Left ventricle myocardium inferior (tissue), 1 donor: ENCODE results near the gene PRDM8. TPM values are rescaled to one million over a fixed set of nuclear protein-coding genes. Genes with fewer than 3 reads are reported as not detected.
"Not testable (repeated sequence)": the region's sequence is repeated elsewhere in the genome, so short reads cannot be mapped to it uniquely, and the experiment has no call there.

Experiments used
- DNase-seq: peaks from one replicate; pipeline ENCODE4 v3.0.0-alpha.2; 2020
- H3K27ac ChIP-seq: fragments of 200-600 bp; replicated peaks from 2 replicates; pipeline ENCODE4 v1.8.0; 2021
- H3K27me3 ChIP-seq: fragments of 200-600 bp; 2 replicates; pipeline ENCODE4 v1.8.0; 2021; ENCODE audit warnings: low read depth
- H3K36me3 ChIP-seq: fragments of 200-600 bp; 2 replicates; pipeline ENCODE4 v1.8.0; 2021
- H3K4me1 ChIP-seq: fragments of 200-600 bp; 2 replicates; pipeline ENCODE4 v1.8.0; 2021
- H3K4me3 ChIP-seq: fragments of 200-600 bp; 2 replicates; pipeline ENCODE4 v1.8.0; 2021; ENCODE audit warnings: mild to moderate bottlenecking, moderate library complexity
- H3K9me3 ChIP-seq: fragments of 200-600 bp; replicated peaks from 2 replicates; pipeline ENCODE4 v1.8.0; 2021
- CTCF ChIP-seq: fragments of 200-600 bp; IDR thresholded peaks from 2 replicates; pipeline ENCODE4 v1.8.0; 2021; ENCODE audit warnings: antibody characterized with exemption, mild to moderate bottlenecking, borderline replicate concordance
- intact Hi-C: fragments of 100-400 bp; cut with micrococcal nuclease; formaldehyde crosslinking; loops from one replicate; pipeline ENCODE4 v1.11.0; 2022
- total RNA-seq: library from RNA; stranded (reverse); fragmentation: NEBNext Ultra II Directional; extraction: Animal tissue kit (Norgen Biotek cat#: 25700); gene quantifications from one replicate; pipeline ENCODE4 v1.2.1, GENCODE V29; 2021
- donor health status: DM: no; HTN: yes; CAD: no; lungs with severe emphysema.

PRDM8 gene
- total RNA-seq, 1 donor from 2014 or later: 0.66 TPM

- intact Hi-C loops: no loop called here
- H3K4me1 ChIP-seq: no peaks in the 10 kb centered on the region
- TF ChIP-seq CTCF: no peak
- DNase-seq: no peak
- H3K27ac ChIP-seq: no peak overlapping the region
- no peaks in the 10 kb centered on the region for H3K36me3 ChIP-seq
- no peaks in the 10 kb centered on the region for H3K27me3 ChIP-seq
- no peaks in the 10 kb centered on the region for H3K9me3 ChIP-seq
- H3K4me3 ChIP-seq: no peak overlapping the region
Observed at GRCh38 chr4:80171251-80171650, 26.1 kb upstream of the PRDM8 start.

GRCh38 chr4:80171656-80172055, 25.6 kb upstream of the PRDM8 start:
- no peak for TF ChIP-seq CTCF
- H3K36me3 ChIP-seq: no peaks in the 10 kb centered on the region
- H3K9me3 ChIP-seq: no peaks in the 10 kb centered on the region
- H3K4me1 ChIP-seq: no peaks in the 10 kb centered on the region
- no peak for DNase-seq
- H3K4me3 ChIP-seq: no peak overlapping the region
- H3K27ac ChIP-seq: no peak overlapping the region
- intact Hi-C loops: no loop called here
- no peaks in the 10 kb centered on the region for H3K27me3 ChIP-seq

GRCh38 chr4:80172203-80172602, 25.1 kb upstream of the PRDM8 start:
- no peak overlapping the region for H3K27ac ChIP-seq
- no peaks in the 10 kb centered on the region for H3K9me3 ChIP-seq
- no peak overlapping the region for H3K4me3 ChIP-seq
- no peak for TF ChIP-seq CTCF
- H3K4me1 ChIP-seq: no peaks in the 10 kb centered on the region
- H3K27me3 ChIP-seq: no peaks in the 10 kb centered on the region
- H3K36me3 ChIP-seq: no peaks in the 10 kb centered on the region
- intact Hi-C loops: no loop called here
- DNase-seq: no peak

GRCh38 chr4:80173401-80173800, 23.9 kb upstream of the PRDM8 start:
- intact Hi-C loops: no loop called here
- no peak overlapping the region for H3K4me3 ChIP-seq
- no peaks in the 10 kb centered on the region for H3K27me3 ChIP-seq
- DNase-seq: no peak
- peaks cover 4% of the 10 kb centered on the region for H3K9me3 ChIP-seq
- no peaks in the 10 kb centered on the region for H3K4me1 ChIP-seq
- no peak overlapping the region for H3K27ac ChIP-seq
- H3K36me3 ChIP-seq: no peaks in the 10 kb centered on the region
- no peak for TF ChIP-seq CTCF

GRCh38 chr4:80173841-80174240, 23.5 kb upstream of the PRDM8 start:
- no peak overlapping the region for H3K4me3 ChIP-seq
- TF ChIP-seq CTCF: no peak
- no peaks in the 10 kb centered on the region for H3K36me3 ChIP-seq
- no peaks in the 10 kb centered on the region for H3K27me3 ChIP-seq
- H3K9me3 ChIP-seq: peaks cover 8% of the 10 kb centered on the region
- no peak overlapping the region for H3K27ac ChIP-seq
- no peaks in the 10 kb centered on the region for H3K4me1 ChIP-seq
- intact Hi-C loops: no loop called here
- DNase-seq: no peak

- H3K4me1 ChIP-seq, H3K36me3 ChIP-seq, DNase-seq, H3K27me3 ChIP-seq, H3K4me3 ChIP-seq, H3K27ac ChIP-seq, intact Hi-C loops: not testable (repeated sequence)
- peaks cover 22% of the 10 kb centered on the region for H3K9me3 ChIP-seq
Observed at GRCh38 chr4:80177793-80178192, 19.5 kb upstream of the PRDM8 start.
